Lower leg skin (tissue), 4 donors: ENCODE results near the gene TFDP1. TPM values are rescaled to one million over a fixed set of nuclear protein-coding genes. Genes with fewer than 3 reads are reported as not detected.
A peak's percentile ranks its signal among the peaks of the same experiment; 100 is the strongest.

Source experiments
- DNase-seq, 2 donors: peaks; one replicate each; pipeline ENCODE4 v3.0.0-alpha.2; 2019; ENCODE audit warnings: low spot score in 2 of 2
- H3K4me3 ChIP-seq: fragments of 200-600 bp; sonication (generic); 2 replicates; pipeline ENCODE4 v1.5.1; 2017; ENCODE audit warnings: mild to moderate bottlenecking, low read depth; ENCODE audit not compliant: poor library complexity, severe bottlenecking
- CTCF ChIP-seq, 3 donors: fragments of 450-650 bp; IDR thresholded peaks; one replicate each; pipeline ENCODE4 v1.5.1; 2016; ENCODE audit warnings: antibody characterized with exemption in 3 of 3, mild to moderate bottlenecking in 3 of 3, moderate library complexity in 2 of 3
- POLR2A ChIP-seq, 2 donors: fragments of 450-650 bp; IDR thresholded peaks; one replicate each; pipeline ENCODE4 v1.6.1; 2016 to 2017; ENCODE audit warnings: antibody characterized with exemption in 2 of 2, mild to moderate bottlenecking in 1 of 2, moderate library complexity in 1 of 2
- WGBS, 2 donors: methylation state at CpG; one replicate each; pipeline ENCODE4 v1.1.5; 2018; 5-methylcytosine and 5-hydroxymethylcytosine counted together
- intact Hi-C: fragments of 100-400 bp; cut with DNase I; formaldehyde crosslinking; loops from one replicate; pipeline ENCODE4 v1.15.0; 2023; ENCODE audit warnings: low total_unique reads
- total RNA-seq, 4 donors: library from RNA; depleted of rRNA; stranded (reverse); fragments of >200 nt; gene quantifications; one replicate each; pipeline ENCODE4 v1.1.0, GENCODE V29; 2016

Gene TFDP1
- total RNA-seq, 4 donors from 2014 or later: 35.9 to 48.8 (median 41.9) TPM

DNA sequence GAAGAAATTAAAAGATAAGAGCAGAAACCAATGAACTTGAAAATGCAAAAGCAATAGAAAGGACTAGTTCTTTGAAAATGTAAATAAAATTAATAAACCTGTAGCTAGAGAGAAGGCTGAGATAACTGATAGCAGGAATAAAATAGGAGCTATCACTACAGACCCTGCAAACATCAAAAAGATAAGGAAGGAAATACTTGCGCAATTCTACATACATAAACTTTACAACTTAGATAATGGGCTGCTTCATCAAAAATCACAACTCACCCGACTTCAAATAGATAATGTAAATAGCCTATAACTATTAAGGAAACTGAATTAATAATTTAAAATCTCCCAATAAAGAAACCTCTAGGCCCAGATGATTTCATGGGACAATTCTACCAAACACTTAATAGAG, 77.0 kb downstream of the TFDP1 start:
- WGBS, 2 donors: 90 to 91% methylated on average over 2 of the region's 2 CpGs
- TF ChIP-seq POLR2A (IDR thresholded peaks at IDR 0.05): no peak
- no peak for TF ChIP-seq CTCF (IDR thresholded peaks at IDR 0.05)
- intact Hi-C loops: no loop called here
- no peak for DNase-seq
- H3K4me3 ChIP-seq: no peak overlapping the region

- 67 to 72% methylated on average over 15 of the region's 15 CpGs for WGBS, 2 donors
- TF ChIP-seq POLR2A (IDR thresholded peaks at IDR 0.05) (no peak), CTCF (IDR thresholded peaks at IDR 0.05) (no peak)
- intact Hi-C loops: no loop called here
- DNase-seq: peak in 1 of 2 donors; percentile 64
- no peak overlapping the region for H3K4me3 ChIP-seq
These were observed 79.4 kb downstream of the TFDP1 start for GRCh38 chr13:113663934-113664333.

GRCh38 chr13:113664751-113665596, 80.4 kb downstream of the TFDP1 start:
- TF ChIP-seq POLR2A (IDR thresholded peaks at IDR 0.05) (no peak), CTCF (IDR thresholded peaks at IDR 0.05) (no peak)
- WGBS, 2 donors: 66 to 69% methylated on average over 21 of the region's 21 CpGs
- intact Hi-C loops: no loop called here
- H3K4me3 ChIP-seq: no peak overlapping the region
- DNase-seq: peak in 1 of 2 donors; percentile 67

GRCh38 chr13:113665597-113666328, 81.2 kb downstream of the TFDP1 start:
- TF ChIP-seq CTCF (IDR thresholded peaks at IDR 0.05) (no peak), POLR2A (IDR thresholded peaks at IDR 0.05) (no peak)
- WGBS, 2 donors: 61 to 87% methylated on average over 3 of the region's 3 CpGs
- peak in 1 of 2 donors; percentile 58 for DNase-seq
- intact Hi-C loops: no loop called here
- H3K4me3 ChIP-seq: no peak overlapping the region

DNA sequence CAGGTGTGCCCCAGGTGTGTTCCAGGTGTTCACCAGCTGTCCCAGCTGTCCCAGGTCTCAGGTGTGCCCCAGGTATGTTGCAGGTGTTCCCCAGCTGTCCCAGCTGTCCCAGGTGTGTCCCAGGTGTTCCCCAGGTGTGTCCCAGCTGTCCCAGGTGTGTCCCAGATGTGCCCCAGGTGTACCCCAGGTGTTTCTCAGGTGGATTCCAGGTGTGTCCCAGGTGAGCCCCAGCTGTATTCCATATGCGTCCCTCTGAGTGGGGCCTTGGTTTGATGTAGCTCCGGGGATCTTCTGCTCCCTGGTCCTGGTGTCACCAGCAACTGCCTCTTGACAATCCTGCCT, 81.7 kb downstream of the TFDP1 start:
- DNase-seq: peak in 1 of 2 donors; percentile 36
- intact Hi-C loops: no loop called here
- no peak overlapping the region for H3K4me3 ChIP-seq
- no peak for TF ChIP-seq POLR2A (IDR thresholded peaks at IDR 0.05)
- no peak for TF ChIP-seq CTCF (IDR thresholded peaks at IDR 0.05)
- WGBS, 2 donors: 89 to 97% methylated on average over 2 of the region's 2 CpGs
